Activated CD8-positive, alpha-beta memory T cell treated with anti-CD3 and anti-CD28 coated beads for 36 hours (primary cell): ENCODE measurements around the gene TAPBP. TPM values are rescaled to one million over a fixed set of nuclear protein-coding genes. Genes with fewer than 3 reads are reported as not detected.

Experiments
- total RNA-seq, 2 experiments: library from RNA; stranded (reverse); gene quantifications; one replicate each; pipeline ENCODE4 v1.2.3, GENCODE V29; 2021

TAPBP gene
- total RNA-seq, 2 experiments from 2014 or later, result 184 to 189 TPM

Other genes with a start within 250 kb of the TAPBP start
- 10 to 100 TPM; 43.5 to 46.9 TPM for gene HLA-DPA1, start 240.4 kb downstream of the TAPBP start, total RNA-seq
- gene HLA-DPB1, start 238.1 kb downstream of the TAPBP start, total RNA-seq, result 10 to 100 TPM; 10.4 to 10.9 TPM
- gene COL11A2, start 121.6 kb downstream of the TAPBP start, total RNA-seq, result 1 to 10 TPM; 1.1 TPM
- gene RXRB, start 113.4 kb downstream of the TAPBP start, total RNA-seq, result 10 to 100 TPM; 43.8 to 44.2 TPM
- gene SLC39A7, start 113.2 kb downstream of the TAPBP start, total RNA-seq, result 10 to 100 TPM; 60.1 to 62.4 TPM
- gene HSD17B8, start 109.4 kb downstream of the TAPBP start, total RNA-seq, result 10 to 100 TPM; 20.6 to 25.4 TPM
- gene RING1, start 105.6 kb downstream of the TAPBP start, total RNA-seq, result 10 to 100 TPM; 36.4 to 38.8 TPM
- gene VPS52, start 42.2 kb downstream of the TAPBP start, total RNA-seq, result 10 to 100 TPM; 45.3 to 48.0 TPM
- gene RPS18, start 42.0 kb downstream of the TAPBP start, total RNA-seq, result 1,000 to 10,000 TPM; 3,727 to 3,736 TPM
- 1 to 10 TPM; 2.6 to 3.2 TPM for gene B3GALT4, start 37.0 kb downstream of the TAPBP start, total RNA-seq
- gene WDR46, start 24.8 kb downstream of the TAPBP start, total RNA-seq, result 100 to 1,000 TPM; 106 to 118 TPM
- 100 to 1,000 TPM; 118 to 120 TPM for gene PFDN6, start 24.5 kb downstream of the TAPBP start, total RNA-seq
- gene RGL2, start 15.1 kb downstream of the TAPBP start, total RNA-seq, result 10 to 100 TPM; 22.2 to 23.2 TPM
- 1 to 10 TPM; 6.2 to 7.1 TPM for gene ZBTB22, start 3.7 kb upstream of the TAPBP start, total RNA-seq
- gene DAXX, start 8.9 kb upstream of the TAPBP start, total RNA-seq, result 10 to 100 TPM; 87.5 to 96.3 TPM
- 10 to 100 TPM; 58.6 to 63.9 TPM for gene KIFC1, start 77.7 kb upstream of the TAPBP start, total RNA-seq
- gene PHF1, start 96.9 kb upstream of the TAPBP start, total RNA-seq, result 10 to 100 TPM; 25.5 to 27.3 TPM
- 100 to 1,000 TPM; 138 to 144 TPM for gene CUTA, start 104.0 kb upstream of the TAPBP start, total RNA-seq
- 10 to 100 TPM; 23.8 to 24.9 TPM for gene SYNGAP1, start 106.0 kb upstream of the TAPBP start, total RNA-seq
- gene ZBTB9, start 140.5 kb upstream of the TAPBP start, total RNA-seq, result 10 to 100 TPM; 14.2 to 15.1 TPM